BE2C (cell line): Measurements from ENCODE around the gene ABR.

Source experiments
- DNase-seq: peaks from one replicate; pipeline ENCODE4 v3.0.0-alpha.2; 2020
- H3K27me3 ChIP-seq: fragments of 250-450 bp; sonication (Bioruptor Pico); 2 replicates; pipeline ENCODE4 v1.5.1; 2020; ENCODE audit warnings: mild to moderate bottlenecking
- H3K36me3 ChIP-seq: fragments of 250-450 bp; sonication (Bioruptor Pico); 2 replicates; pipeline ENCODE4 v1.5.1; 2020; ENCODE audit warnings: mild to moderate bottlenecking
- H3K4me1 ChIP-seq: fragments of 250-450 bp; sonication (Bioruptor Pico); 2 replicates; pipeline ENCODE4 v1.5.1; 2020
- H3K4me3 ChIP-seq: 2 replicates; pipeline ENCODE4 v1.5.1; 2011; ENCODE audit warnings: low read depth, low read length
- H3K9me3 ChIP-seq: fragments of 250-450 bp; sonication (Bioruptor Pico); 2 replicates; pipeline ENCODE4 v1.5.1; 2020
- TF ChIP-seq, protein P1 (sequence below): IDR thresholded peaks from 2 replicates; pipeline ENCODE4 v1.5.1; 2012; ENCODE audit warnings: mild to moderate bottlenecking, low read depth, low read length

The ABR gene

DNA sequence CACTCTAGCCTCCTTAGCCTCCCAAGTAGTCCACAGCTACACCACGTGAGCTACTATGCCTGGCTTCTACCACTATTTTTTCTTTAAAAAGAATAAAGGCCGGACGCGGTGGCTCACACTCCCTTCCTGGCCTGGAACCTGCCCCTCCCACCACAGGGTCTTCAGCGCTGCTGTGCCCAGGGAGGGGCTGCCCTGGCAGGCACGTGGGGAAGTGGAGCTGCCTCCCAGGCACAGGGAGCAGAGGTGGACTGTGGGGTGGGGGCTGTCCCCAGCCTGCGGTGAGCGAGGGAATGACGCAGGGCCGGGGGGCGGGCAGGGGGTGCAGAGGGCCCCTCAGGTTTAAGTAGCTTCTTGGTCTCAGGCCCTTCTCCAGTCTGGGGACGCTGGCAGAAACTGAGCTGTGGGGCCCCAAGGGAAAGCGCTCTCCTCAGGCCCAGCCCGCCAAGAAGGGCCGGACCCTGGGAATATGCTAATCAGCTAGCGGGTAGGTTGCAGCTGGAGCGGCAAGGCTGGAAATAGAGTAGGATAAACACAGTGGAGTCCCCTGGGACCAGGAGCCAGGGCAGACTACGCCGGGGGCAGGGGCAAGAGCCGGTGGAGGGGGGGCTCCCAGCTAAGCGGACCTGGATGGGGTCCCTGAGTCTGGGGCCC, 136.1 kb downstream of the ABR start:
- Histone ChIP-seq H3K36me3 (no peaks in the 10 kb centered on the region), H3K4me3 (no peak overlapping the region), H3K9me3 (no peaks in the 10 kb centered on the region), H3K27me3 (no peaks in the 10 kb centered on the region), H3K4me1 (no peaks in the 10 kb centered on the region)
- DNase-seq: peak; percentile 55
- TF ChIP-seq, protein P1, sequence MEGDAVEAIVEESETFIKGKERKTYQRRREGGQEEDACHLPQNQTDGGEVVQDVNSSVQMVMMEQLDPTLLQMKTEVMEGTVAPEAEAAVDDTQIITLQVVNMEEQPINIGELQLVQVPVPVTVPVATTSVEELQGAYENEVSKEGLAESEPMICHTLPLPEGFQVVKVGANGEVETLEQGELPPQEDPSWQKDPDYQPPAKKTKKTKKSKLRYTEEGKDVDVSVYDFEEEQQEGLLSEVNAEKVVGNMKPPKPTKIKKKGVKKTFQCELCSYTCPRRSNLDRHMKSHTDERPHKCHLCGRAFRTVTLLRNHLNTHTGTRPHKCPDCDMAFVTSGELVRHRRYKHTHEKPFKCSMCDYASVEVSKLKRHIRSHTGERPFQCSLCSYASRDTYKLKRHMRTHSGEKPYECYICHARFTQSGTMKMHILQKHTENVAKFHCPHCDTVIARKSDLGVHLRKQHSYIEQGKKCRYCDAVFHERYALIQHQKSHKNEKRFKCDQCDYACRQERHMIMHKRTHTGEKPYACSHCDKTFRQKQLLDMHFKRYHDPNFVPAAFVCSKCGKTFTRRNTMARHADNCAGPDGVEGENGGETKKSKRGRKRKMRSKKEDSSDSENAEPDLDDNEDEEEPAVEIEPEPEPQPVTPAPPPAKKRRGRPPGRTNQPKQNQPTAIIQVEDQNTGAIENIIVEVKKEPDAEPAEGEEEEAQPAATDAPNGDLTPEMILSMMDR: no peak

DNA sequence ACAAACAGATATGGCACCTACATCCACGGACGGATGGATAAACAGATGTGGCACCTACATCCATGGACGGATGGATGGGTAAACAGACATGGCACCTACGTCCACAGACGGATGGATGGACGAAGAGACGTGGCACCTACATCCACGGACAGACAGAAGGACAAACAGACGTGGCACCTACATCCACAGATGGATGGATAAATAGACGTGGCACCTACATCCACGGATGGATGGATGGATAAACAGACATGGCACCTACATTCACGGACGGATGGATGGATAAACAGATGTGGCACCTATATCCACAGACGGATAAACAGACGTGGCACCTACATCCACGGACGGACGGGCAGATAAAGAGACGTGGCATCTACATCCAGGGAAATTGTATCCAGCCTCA, 137.3 kb downstream of the ABR start:
- TF ChIP-seq, protein P1: no peak
- H3K27me3 ChIP-seq: no peaks in the 10 kb centered on the region
- no peak overlapping the region for H3K4me3 ChIP-seq

DNA sequence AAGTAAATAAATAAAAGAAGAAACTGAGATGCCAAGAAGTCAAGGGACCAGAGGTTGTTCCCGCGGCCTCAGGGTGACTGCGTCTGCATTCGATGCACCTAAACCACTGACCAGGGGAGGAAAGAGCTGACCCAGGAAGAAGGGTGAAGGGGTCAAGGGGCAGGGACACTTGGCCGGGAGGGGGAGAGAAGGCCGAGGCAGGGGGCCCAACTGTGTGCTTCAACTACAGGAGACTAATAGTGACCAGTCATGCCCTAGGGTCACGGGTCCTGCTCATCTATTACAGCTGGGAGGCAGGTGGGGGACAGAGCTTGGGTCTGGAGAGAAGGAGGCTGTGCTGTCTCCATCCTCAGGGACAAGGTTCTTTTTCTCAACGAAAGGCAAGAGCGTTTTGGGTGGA, 138.0 kb downstream of the ABR start:
- H3K36me3 ChIP-seq: no peaks in the 10 kb centered on the region
- H3K4me3 ChIP-seq: no peak overlapping the region
- no peak for DNase-seq
- no peaks in the 10 kb centered on the region for H3K9me3 ChIP-seq
- no peaks in the 10 kb centered on the region for H3K4me1 ChIP-seq
- H3K27me3 ChIP-seq: no peaks in the 10 kb centered on the region
- TF ChIP-seq, protein P1: no peak

More for the DNA sequence above, 137.3 kb downstream of the ABR start:
- Histone ChIP-seq H3K36me3 (no peaks in the 10 kb centered on the region), H3K4me1 (no peaks in the 10 kb centered on the region), H3K9me3 (no peaks in the 10 kb centered on the region)
- no peak for DNase-seq

DNA sequence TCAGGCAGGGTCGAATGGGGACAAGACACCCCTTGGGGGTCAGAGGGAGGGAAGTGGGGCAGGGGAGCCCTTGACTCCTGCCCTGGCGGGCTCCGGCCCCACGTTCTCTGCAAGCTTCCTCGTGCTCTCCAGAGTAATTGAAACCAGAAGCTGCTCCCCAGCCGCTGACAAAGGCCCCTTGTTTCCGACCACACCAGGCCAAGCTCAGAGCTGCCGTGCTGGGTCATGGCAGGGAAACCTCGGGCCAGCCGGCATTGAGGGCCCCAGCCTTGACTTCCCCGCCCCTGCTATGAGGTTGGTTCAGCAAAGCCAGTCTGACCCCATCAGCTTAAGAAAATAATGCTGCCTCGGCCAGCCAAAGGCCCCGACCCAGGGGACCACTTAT, 139.6 kb downstream of the ABR start:
- H3K9me3 ChIP-seq: no peaks in the 10 kb centered on the region
- H3K4me1 ChIP-seq: no peaks in the 10 kb centered on the region
- no peak overlapping the region for H3K4me3 ChIP-seq
- no peaks in the 10 kb centered on the region for H3K27me3 ChIP-seq
- DNase-seq: no peak
- TF ChIP-seq, protein P1: no peak
- H3K36me3 ChIP-seq: no peaks in the 10 kb centered on the region

DNA sequence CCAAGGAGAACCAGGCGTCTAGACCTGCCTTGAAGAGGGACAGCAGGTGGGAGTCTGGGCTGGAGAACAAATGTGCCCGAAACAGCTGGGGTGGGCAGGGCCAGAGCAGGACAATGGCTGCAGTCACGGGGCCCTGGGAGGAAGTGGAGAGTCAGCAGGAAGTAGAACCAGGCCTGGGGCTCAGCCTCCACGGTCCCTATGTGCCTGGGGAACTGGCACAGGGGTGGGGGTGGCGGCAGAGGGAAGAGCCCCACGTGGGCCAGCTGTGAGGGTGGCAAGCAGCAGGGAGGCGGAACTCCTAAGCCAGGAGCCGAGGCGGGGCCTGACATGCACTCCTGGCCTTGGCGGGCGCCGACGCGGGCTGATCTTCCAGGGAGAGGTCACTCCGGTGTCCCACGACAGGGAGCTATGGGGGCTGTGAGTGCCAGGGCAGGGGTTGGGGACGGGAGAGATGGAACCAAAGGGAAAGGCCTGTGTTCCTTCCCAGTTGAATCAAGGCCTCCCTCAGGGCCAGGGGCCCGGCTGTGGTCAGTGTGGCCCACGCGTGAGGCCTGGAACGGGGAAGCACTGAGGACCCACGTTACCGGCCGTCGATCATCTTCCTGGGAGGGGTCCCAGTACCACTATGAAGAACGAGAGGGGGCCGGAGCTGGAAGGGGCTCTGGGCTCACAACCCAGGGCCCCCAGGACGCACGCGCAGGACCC, 140.1 kb downstream of the ABR start:
- TF ChIP-seq, protein P1: no peak
- no peak for DNase-seq
- Histone ChIP-seq H3K36me3 (no peaks in the 10 kb centered on the region), H3K4me1 (no peaks in the 10 kb centered on the region), H3K27me3 (no peaks in the 10 kb centered on the region), H3K9me3 (no peaks in the 10 kb centered on the region), H3K4me3 (no peak overlapping the region)

DNA sequence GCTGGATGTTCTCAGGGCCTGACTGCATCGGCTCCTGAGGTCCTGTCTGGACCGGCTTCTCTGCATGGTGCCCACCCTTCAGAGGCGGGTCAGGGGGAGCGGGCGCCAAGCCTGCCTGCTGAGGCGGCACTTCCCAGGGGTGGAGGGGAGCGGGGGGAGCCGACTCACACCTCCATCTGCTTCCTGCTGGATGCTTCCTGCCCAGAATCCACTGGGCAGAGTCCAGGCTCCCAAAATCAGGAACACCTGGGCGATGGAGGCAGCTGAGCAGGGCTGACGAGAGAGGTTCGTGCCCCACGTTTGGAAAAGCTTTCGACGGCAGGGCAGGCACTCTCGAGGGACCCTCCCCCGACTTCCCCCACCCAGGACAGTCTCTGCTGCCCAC, 140.7 kb downstream of the ABR start:
- Histone ChIP-seq H3K4me1 (no peaks in the 10 kb centered on the region), H3K9me3 (no peaks in the 10 kb centered on the region), H3K36me3 (no peaks in the 10 kb centered on the region), H3K27me3 (no peaks in the 10 kb centered on the region), H3K4me3 (no peak overlapping the region)
- TF ChIP-seq, protein P1: no peak
- DNase-seq: no peak
